Endothelial cell of umbilical vein (primary cell): ENCODE results near the gene CAMSAP3. TPM values are rescaled to one million over a fixed set of nuclear protein-coding genes. Genes with fewer than 3 reads are reported as not detected.

Source experiments
- BruUV-seq: library from RNA; stranded (reverse); fragments of 400-500 nt; replicated peaks from 2 replicates; lab custom pipeline; 2021; lab: Mats Ljungman, UMichigan
- CTCF ChIA-PET: fragments of 300-600, 350-600 bp; sonication (Branson Sonifier 250); formaldehyde crosslinking; loops from one replicate; lab custom pipeline; 2021; ENCODE audit warnings: antibody characterized with exemption, inconsistent platforms; lab: Charles Lee
- POLR2A ChIA-PET: fragments of 300-600, 350-600 bp; sonication (Branson Sonifier 250); formaldehyde crosslinking; loops from one replicate; lab custom pipeline; 2021; ENCODE audit warnings: antibody characterized with exemption, inconsistent platforms; lab: Charles Lee
- DNase-seq: peaks from one replicate; pipeline ENCODE4 v3.0.0-alpha.2; 2011; ENCODE audit warnings: low read depth, low spot score
- FAIRE-seq: peaks from 2 replicates; lab custom pipeline; 2011; peaks lifted over from hg19 to GRCh38; lab: Jason Lieb, UNC
- H2AFZ ChIP-seq: 2 replicates; pipeline ENCODE4 v1.6.0; 2012; ENCODE audit warnings: low read depth, low read length, control low read depth, inconsistent platforms
- H3K27ac ChIP-seq: 2 replicates; pipeline ENCODE4 v1.5.1; 2011; ENCODE audit warnings: low read depth, mild to moderate bottlenecking, control low read depth, low read length, moderate library complexity; ENCODE audit not compliant: insufficient read depth
- H3K27me3 ChIP-seq, 2 experiments: 2 replicates each; pipeline versions ENCODE4 v1.6.0 to v1.6.1; 2011; ENCODE audit warnings: low read length in 2 of 2, mixed read lengths in 1 of 2; ENCODE audit not compliant: control insufficient read depth in 2 of 2, insufficient read depth in 2 of 2
- H3K36me3 ChIP-seq, 2 experiments: 2 replicates in 1 of 2; 3 replicates in 1 of 2; pipeline ENCODE4 v1.5.1; 2011; ENCODE audit warnings: low read length in 2 of 2, mild to moderate bottlenecking in 1 of 2, moderate library complexity in 1 of 2; ENCODE audit not compliant: control insufficient read depth in 2 of 2, insufficient read depth in 2 of 2; ENCODE audit errors: extremely low read depth in 1 of 2
- H3K4me1 ChIP-seq: 3 replicates; pipeline ENCODE4 v1.5.1; 2011; ENCODE audit warnings: mild to moderate bottlenecking, low read length; ENCODE audit not compliant: control insufficient read depth, insufficient read depth; ENCODE audit errors: extremely low read depth
- H3K4me2 ChIP-seq: 2 replicates; pipeline ENCODE4 v1.6.1; 2011; ENCODE audit warnings: low read length, control low read depth, mixed read lengths; ENCODE audit not compliant: insufficient read depth
- H3K4me3 ChIP-seq, 3 experiments: fragments of 200-600 bp in 1 of 3; sonication (generic), shearing (Covaris generic) in 1 of 3; replicated peaks in 1 of 3; 2 replicates each; pipeline ENCODE4 v1.5.1; 2011 to 2016; ENCODE audit warnings: control low read depth in 3 of 3, low read length in 3 of 3, mild to moderate bottlenecking in 2 of 3, inconsistent platforms in 1 of 3, low read depth in 1 of 3, moderate library complexity in 1 of 3; ENCODE audit not compliant: insufficient read depth in 1 of 3
- H3K79me2 ChIP-seq: 2 replicates; pipeline ENCODE4 v1.6.0; 2012; ENCODE audit warnings: low read length, inconsistent platforms; ENCODE audit not compliant: control insufficient read depth, insufficient read depth
- H3K9ac ChIP-seq: replicated peaks from 2 replicates; pipeline ENCODE3; 2011; ENCODE audit warnings: low read length, control low read depth; ENCODE audit not compliant: insufficient read depth; ENCODE audit errors: extremely low read depth
- H3K9me1 ChIP-seq: replicated peaks from 3 replicates; pipeline ENCODE4 v1.6.0; 2011; ENCODE audit warnings: mild to moderate bottlenecking, low read length; ENCODE audit not compliant: control insufficient read depth, insufficient read depth; ENCODE audit errors: extremely low read depth
- H3K9me3 ChIP-seq: replicated peaks from 2 replicates; pipeline ENCODE4 v1.5.1; 2012; ENCODE audit warnings: low read length, inconsistent platforms; ENCODE audit not compliant: control insufficient read depth, insufficient read depth
- H4K20me1 ChIP-seq: replicated peaks from 2 replicates; pipeline ENCODE3; 2011; ENCODE audit warnings: mild to moderate bottlenecking, low read length; ENCODE audit not compliant: control insufficient read depth, insufficient read depth; ENCODE audit errors: extremely low read depth
- EZH2 ChIP-seq: IDR thresholded peaks from 2 replicates; pipeline ENCODE4 v1.6.1; 2012; ENCODE audit warnings: borderline replicate concordance, low read depth, mild to moderate bottlenecking, moderate library complexity, low read length, inconsistent platforms; ENCODE audit not compliant: severe bottlenecking
- FOS ChIP-seq: IDR thresholded peaks from 2 replicates; pipeline ENCODE4 v1.6.1; 2011; ENCODE audit warnings: mild to moderate bottlenecking, low read length, moderate library complexity, borderline replicate concordance; ENCODE audit not compliant: insufficient read depth
- GATA2 ChIP-seq: IDR thresholded peaks from 2 replicates; pipeline ENCODE4 v1.7.0; 2011; ENCODE audit warnings: low read depth, mild to moderate bottlenecking, moderate library complexity, mixed read lengths, low read length; ENCODE audit not compliant: insufficient read length, insufficient read depth
- JUN ChIP-seq: IDR thresholded peaks from 2 replicates; pipeline ENCODE4 v1.6.1; 2011; ENCODE audit warnings: borderline replicate concordance, low read depth; ENCODE audit not compliant: insufficient read length, insufficient read depth
- MYC ChIP-seq: IDR thresholded peaks from one replicate; pipeline ENCODE4 v1.6.1; 2011; ENCODE audit warnings: mild to moderate bottlenecking, low read depth, low read length
- POLR2A ChIP-seq: IDR thresholded peaks from 2 replicates; pipeline ENCODE4 v1.6.1; 2012; ENCODE audit warnings: low read depth, mild to moderate bottlenecking, control low read depth, low read length
- POLR2AphosphoS5 ChIP-seq: IDR thresholded peaks from 2 replicates; pipeline ENCODE4 v1.6.1; 2012; ENCODE audit warnings: low read depth, mild to moderate bottlenecking, control low read depth, low read length, moderate library complexity; ENCODE audit not compliant: insufficient read depth
- dilution Hi-C: fragments of 300-500 bp; cut with MboI; formaldehyde crosslinking; loops from one replicate; pipeline ENCODE4 v1.15.0; 2019; ENCODE audit warnings: low sequenced_read_pairs; ENCODE audit not compliant: extremely low pct_ligation_motif_present
- intact Hi-C: fragments of 100-400 bp; cut with micrococcal nuclease; formaldehyde crosslinking; loops from one replicate; pipeline ENCODE4 v1.10.0; 2022
- polyA plus RNA-seq, 4 experiments: library from polyadenylated mRNA; depleted of rRNA in 3 of 4; stranded (reverse) in 3 of 4; unstranded in 1 of 4; fragments of >200 nt; gene quantifications; 2 replicates each; pipeline versions ENCODE4 v1.2.1 to v1.2.3, GENCODE V29; 2011 to 2012; ENCODE audit warnings: missing spikeins in 1 of 4
- total RNA-seq: library from RNA; stranded (reverse); gene quantifications from 2 replicates; pipeline ENCODE4 v1.2.3, GENCODE V29; 2021
- TF ChIP-seq, protein P1 (sequence below): IDR thresholded peaks from 2 replicates; pipeline ENCODE4 v1.6.1; 2011; ENCODE audit not compliant: insufficient read depth, insufficient read length
- TF ChIP-seq, protein P2 (sequence below), 2 donors: IDR thresholded peaks; 1 replicate in 1 of 2; 2 replicates in 1 of 2; pipeline ENCODE4 v1.5.1; 2011; ENCODE audit warnings: low read length in 2 of 2, mild to moderate bottlenecking in 2 of 2, moderate library complexity in 2 of 2, control low read depth in 1 of 2, inconsistent platforms in 1 of 2, low read depth in 1 of 2; ENCODE audit not compliant: insufficient read depth in 1 of 2; ENCODE audit errors: extremely low read depth in 1 of 2

Gene CAMSAP3
- total and polyA plus RNA-seq, 2 donors (not counting 3 experiments of a cell fraction or from before 2014, with no cell fraction given): 0.11 to 0.22 TPM

- H3K4me2 ChIP-seq: no peak overlapping the region
- no peak overlapping the region for H3K4me3 ChIP-seq
- no peak overlapping the region for H2AFZ ChIP-seq
- H3K4me1 ChIP-seq: no peaks in the 10 kb centered on the region
- H3K27ac ChIP-seq: no peak overlapping the region
- H3K27me3 ChIP-seq: no peaks in the 10 kb centered on the region
- TF ChIP-seq MYC: no peak
- no peak for TF ChIP-seq EZH2
- no peak for TF ChIP-seq JUN
- no peak for TF ChIP-seq FOS
- TF ChIP-seq, protein P1, sequence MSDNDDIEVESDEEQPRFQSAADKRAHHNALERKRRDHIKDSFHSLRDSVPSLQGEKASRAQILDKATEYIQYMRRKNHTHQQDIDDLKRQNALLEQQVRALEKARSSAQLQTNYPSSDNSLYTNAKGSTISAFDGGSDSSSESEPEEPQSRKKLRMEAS: no peak
- ChIA-PET POLR2A (no interaction called here), CTCF (interaction anchor here (1.0 to 3.2 kb wide), 2 partner anchors 49 to 63 kb away, joined by 3 to 14 read pairs; partner anchors contain the start of gene TRAPPC5)
- no peak overlapping the region for H3K9ac ChIP-seq
- DNase-seq: no peak
- peaks cover 0 to 24% of the 10 kb centered on the region in 2 experiments for H3K36me3 ChIP-seq
- H3K9me3 ChIP-seq: no peaks in the 10 kb centered on the region
- intact Hi-C loops: no loop called here
- H4K20me1 ChIP-seq: no peaks in the 10 kb centered on the region
- no peaks in the 10 kb centered on the region for H3K9me1 ChIP-seq
- no peak for FAIRE-seq
- dilution Hi-C loops: no loop called here
- H3K79me2 ChIP-seq: no peaks in the 10 kb centered on the region
- no TSS peak for BruUV-seq
Measured at GRCh38 chr19:7617735-7618134, 22.1 kb downstream of the CAMSAP3 start.

DNA sequence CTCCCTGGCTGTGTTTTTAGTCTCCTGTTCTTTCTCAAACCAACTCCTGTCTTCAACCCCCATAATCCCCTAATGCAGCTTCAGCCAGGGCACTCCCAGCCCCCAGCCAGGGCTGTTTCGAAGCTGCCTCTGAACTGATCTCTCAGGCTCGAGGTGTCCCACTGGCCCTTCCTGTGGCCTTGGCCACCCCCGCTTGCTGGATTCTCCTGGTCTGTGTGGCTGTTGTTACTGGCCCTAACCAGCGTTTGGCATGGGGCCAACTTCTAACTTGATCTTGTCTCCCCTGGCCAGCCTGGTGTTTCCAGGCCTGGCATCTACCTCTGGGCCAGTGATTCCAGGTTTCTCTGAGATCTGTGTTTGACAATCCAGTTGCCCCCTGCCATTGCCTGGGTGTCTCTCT lies 22.7 kb downstream of the CAMSAP3 start:
- ChIA-PET CTCF (interaction anchor here (1.0 to 3.2 kb wide), 2 partner anchors 50 to 62 kb away, joined by 3 to 14 read pairs; partner anchors contain the start of gene TRAPPC5), POLR2A (no interaction called here)
- no peak overlapping the region for H3K4me2 ChIP-seq
- no peaks in the 10 kb centered on the region for H4K20me1 ChIP-seq
- no TSS peak for BruUV-seq
- H3K27ac ChIP-seq: no peak overlapping the region
- DNase-seq: no peak
- no peaks in the 10 kb centered on the region for H3K9me3 ChIP-seq
- FAIRE-seq: no peak
- no peaks in the 10 kb centered on the region for H3K9me1 ChIP-seq
- intact Hi-C loops: no loop called here
- no peaks in the 10 kb centered on the region for H3K79me2 ChIP-seq
- H3K9ac ChIP-seq: no peak overlapping the region
- H2AFZ ChIP-seq: no peak overlapping the region
- H3K27me3 ChIP-seq: no peaks in the 10 kb centered on the region
- no peak overlapping the region for H3K4me3 ChIP-seq
- no peaks in the 10 kb centered on the region for H3K4me1 ChIP-seq
- dilution Hi-C loops: no loop called here
- peaks cover 0 to 28% of the 10 kb centered on the region in 2 experiments for H3K36me3 ChIP-seq
- no peak for TF ChIP-seq FOS
- TF ChIP-seq POLR2AphosphoS5: no peak
- TF ChIP-seq POLR2A: no peak
- TF ChIP-seq GATA2: no peak
- TF ChIP-seq, protein P2, sequence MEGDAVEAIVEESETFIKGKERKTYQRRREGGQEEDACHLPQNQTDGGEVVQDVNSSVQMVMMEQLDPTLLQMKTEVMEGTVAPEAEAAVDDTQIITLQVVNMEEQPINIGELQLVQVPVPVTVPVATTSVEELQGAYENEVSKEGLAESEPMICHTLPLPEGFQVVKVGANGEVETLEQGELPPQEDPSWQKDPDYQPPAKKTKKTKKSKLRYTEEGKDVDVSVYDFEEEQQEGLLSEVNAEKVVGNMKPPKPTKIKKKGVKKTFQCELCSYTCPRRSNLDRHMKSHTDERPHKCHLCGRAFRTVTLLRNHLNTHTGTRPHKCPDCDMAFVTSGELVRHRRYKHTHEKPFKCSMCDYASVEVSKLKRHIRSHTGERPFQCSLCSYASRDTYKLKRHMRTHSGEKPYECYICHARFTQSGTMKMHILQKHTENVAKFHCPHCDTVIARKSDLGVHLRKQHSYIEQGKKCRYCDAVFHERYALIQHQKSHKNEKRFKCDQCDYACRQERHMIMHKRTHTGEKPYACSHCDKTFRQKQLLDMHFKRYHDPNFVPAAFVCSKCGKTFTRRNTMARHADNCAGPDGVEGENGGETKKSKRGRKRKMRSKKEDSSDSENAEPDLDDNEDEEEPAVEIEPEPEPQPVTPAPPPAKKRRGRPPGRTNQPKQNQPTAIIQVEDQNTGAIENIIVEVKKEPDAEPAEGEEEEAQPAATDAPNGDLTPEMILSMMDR (IDR thresholded peaks at IDR 0.05; ENCODE audit: extremely low read depth in 1 of 2, insufficient read depth in 1 of 2, low read depth in 1 of 2, low read length in 2 of 2): no peak
- TF ChIP-seq EZH2: no peak
- TF ChIP-seq MYC: no peak
- no peak for TF ChIP-seq JUN
- TF ChIP-seq, protein P1: no peak
